Thyroid gland (tissue), 4 donors: ENCODE data around the gene NPC1. TPM values are rescaled to one million over a fixed set of nuclear protein-coding genes. Genes with fewer than 3 reads are reported as not detected.

Source experiments
- DNase-seq, 2 donors: peaks; one replicate each; pipeline ENCODE4 v3.0.0-alpha.2; 2019
- H3K27ac ChIP-seq, 3 donors: fragments of 200-600 bp; sonication (generic); 1 replicate in 2 of 3; 2 replicates in 1 of 3; pipeline ENCODE4 v1.5.1; 2016 to 2019; ENCODE audit warnings: mild to moderate bottlenecking in 1 of 3, moderate library complexity in 1 of 3
- H3K27me3 ChIP-seq: fragments of 200-600 bp; sonication (generic); one replicate; pipeline ENCODE4 v1.5.1; 2019
- H3K36me3 ChIP-seq, 2 donors: fragments of 200-600 bp; sonication (generic); one replicate each; pipeline ENCODE4 v1.5.1; 2016 to 2019
- H3K4me1 ChIP-seq, 2 donors: fragments of 200-600 bp; sonication (generic); one replicate each; pipeline ENCODE4 v1.5.1; 2017 to 2019
- H3K4me3 ChIP-seq, 3 donors: fragments of 200-600 bp; sonication (generic); replicated peaks in 1 of 3; 1 replicate in 2 of 3; 2 replicates in 1 of 3; pipeline ENCODE4 v1.5.1; 2016; ENCODE audit warnings: mild to moderate bottlenecking in 1 of 3
- H3K9me3 ChIP-seq: fragments of 200-600 bp; sonication (generic); one replicate; pipeline ENCODE4 v1.5.1; 2017
- CTCF ChIP-seq, 6 experiments: fragments of 200-600 bp in 3 of 6; fragments of 450-650 bp in 3 of 6; sonication (generic) in 3 of 6; IDR thresholded peaks; one replicate each; pipeline ENCODE4 v1.5.1; 2016 to 2019; ENCODE audit warnings: antibody characterized with exemption in 6 of 6, mild to moderate bottlenecking in 2 of 6, inconsistent platforms in 1 of 6, moderate library complexity in 1 of 6
- POLR2A ChIP-seq, 2 donors: fragments of 450-650 bp; IDR thresholded peaks; one replicate each; pipeline ENCODE4 v1.6.1; 2017; ENCODE audit warnings: antibody characterized with exemption in 2 of 2, mild to moderate bottlenecking in 2 of 2, moderate library complexity in 1 of 2
- WGBS, 2 donors: methylation state at CpG; one replicate each; pipeline ENCODE4 v1.1.5; 2017; 5-methylcytosine and 5-hydroxymethylcytosine counted together
- intact Hi-C: fragments of 100-400 bp; cut with DNase I; formaldehyde crosslinking; loops from one replicate; pipeline ENCODE4 v1.15.1; 2023
- small RNA-seq: library from RNA; depleted of rRNA; stranded (forward); fragments of <200 nt; gene quantifications from one replicate; pipeline ENCODE3, GENCODE V24; 2016
- total RNA-seq, 4 donors: library from RNA; depleted of rRNA; stranded (reverse); fragments of >200 nt; gene quantifications; one replicate each; pipeline ENCODE4 v1.2.3, GENCODE V29; 2016

NPC1 gene
- total RNA-seq, 4 donors from 2014 or later: 32.8 to 68.6 (median 42.0) TPM

DNA sequence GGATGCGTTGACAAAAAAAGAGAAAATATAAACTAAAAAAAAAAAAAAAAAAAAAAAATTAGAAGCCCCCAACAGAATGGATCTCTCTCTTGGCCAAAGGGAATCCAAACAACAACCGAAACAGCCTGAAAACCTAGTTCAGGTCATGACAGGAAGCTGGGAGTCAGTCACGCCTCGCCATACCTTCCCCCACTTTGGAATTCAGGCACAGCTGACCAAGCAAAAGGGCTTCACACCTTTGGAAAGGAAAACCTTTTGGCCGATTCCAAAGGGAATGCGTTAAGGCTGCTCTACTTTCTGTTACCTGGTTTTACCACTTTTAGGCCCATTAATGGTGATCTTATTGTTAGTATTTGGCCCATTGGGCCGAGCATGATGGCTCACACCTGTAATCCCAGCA lies 100.9 kb downstream of the NPC1 start:
- Histone ChIP-seq H3K27ac (no peak overlapping the region), H3K9me3 (no peaks in the 10 kb centered on the region), H3K4me1 (no peaks in the 10 kb centered on the region), H3K27me3 (no peaks in the 10 kb centered on the region), H3K4me3 (no peak overlapping the region), H3K36me3 (peaks cover 11 to 14% of the 10 kb centered on the region in 2 donors)
- DNase-seq: no peak
- 85 to 86% methylated on average over 7 of the region's 7 CpGs for WGBS, 2 donors
- no peak for TF ChIP-seq CTCF (IDR thresholded peaks at IDR 0.05)
- no peak for TF ChIP-seq POLR2A (IDR thresholded peaks at IDR 0.05)
- intact Hi-C loops: no loop called here

GRCh38 chr18:23484561-23485182 lies 101.6 kb downstream of the NPC1 start:
- peaks cover 19 to 21% of the 10 kb centered on the region in 2 donors for H3K36me3 ChIP-seq
- no peak overlapping the region for H3K27ac ChIP-seq
- no peak overlapping the region for H3K4me3 ChIP-seq
- H3K27me3 ChIP-seq: no peaks in the 10 kb centered on the region
- H3K4me1 ChIP-seq: no peaks in the 10 kb centered on the region
- no peak for DNase-seq
- H3K9me3 ChIP-seq: no peaks in the 10 kb centered on the region
- WGBS, 2 donors: 58 to 61% methylated on average over 8 of the region's 8 CpGs
- TF ChIP-seq POLR2A (IDR thresholded peaks at IDR 0.05) (no peak), CTCF (IDR thresholded peaks at IDR 0.05) (no peak)
- intact Hi-C loops: no loop called here

Small RNA genes lying within 50 kb of the gene (small RNA-seq; reads per million reads assigned to genes)
- gene AC026634.1 (not detected), gene RF00019 (not detected)

Other genes starting within 250 kb of the NPC1 start
- 10 to 100 TPM; 51.2 to 85.7 (median 63.6) TPM for gene RIOK3, start 133.2 kb downstream of the NPC1 start, total RNA-seq
- gene RMC1, start 83.0 kb downstream of the NPC1 start, total RNA-seq: 10 to 100 TPM; 18.1 to 25.1 (median 21.7) TPM
- gene ANKRD29, start 76.4 kb upstream of the NPC1 start, total RNA-seq: 1 to 10 TPM; 3.4 to 6.1 (median 4.5) TPM
- gene LAMA3, start 102.9 kb upstream of the NPC1 start, total RNA-seq: 10 to 100 TPM in 1 of 4 donors, 1 to 10 TPM in 3; 7.5 to 12.1 (median 8.9) TPM